HG03097 (cell line): ENCODE measurements around the gene BATF.

Source experiments
- ATAC-seq: cut with Tn5 transposase; IDR thresholded peaks from one replicate; pipeline ENCODE4 v1.9.1; 2021; ENCODE audit not compliant: unreplicated experiment, low FRiP score

BATF gene

GRCh38 chr14:75499084-75499875, 23.0 kb upstream of the BATF start:
- ATAC-seq: no peak

GRCh38 chr14:75501080-75501479, 21.2 kb upstream of the BATF start:
- ATAC-seq: no peak

- ATAC-seq: no peak
These were observed 17.9 kb upstream of the BATF start for GRCh38 chr14:75504411-75504810.

- no peak for ATAC-seq
These were observed 15.3 kb upstream of the BATF start for GRCh38 chr14:75506930-75507329.

GRCh38 chr14:75510547-75510946, 11.7 kb upstream of the BATF start:
- ATAC-seq: no peak

- ATAC-seq: no peak
These were observed 11.1 kb upstream of the BATF start for GRCh38 chr14:75511201-75511600.

GRCh38 chr14:75513911-75514672, 8.2 kb upstream of the BATF start:
- peak; percentile 20 for ATAC-seq

- ATAC-seq: peak; percentile 55
These were observed 7.3 kb upstream of the BATF start for GRCh38 chr14:75514673-75515628.

- ATAC-seq: peak; percentile 34
These were observed 6.7 kb upstream of the BATF start for GRCh38 chr14:75515629-75515996.

GRCh38 chr14:75518625-75519024, 3.6 kb upstream of the BATF start:
- no peak for ATAC-seq

GRCh38 chr14:75519394-75519793, 2.9 kb upstream of the BATF start:
- no peak for ATAC-seq

GRCh38 chr14:75519826-75520728, 2.2 kb upstream of the BATF start:
- no peak for ATAC-seq

GRCh38 chr14:75520852-75521251, 1.4 kb upstream of the BATF start:
- ATAC-seq: no peak

GRCh38 chr14:75521415-75522199, 662 bp upstream of the BATF start:
- ATAC-seq: no peak

- ATAC-seq: no peak
These were observed 682 bp downstream of the BATF start for GRCh38 chr14:75522983-75523318.

- ATAC-seq: no peak
These were observed 1.5 kb downstream of the BATF start for GRCh38 chr14:75523771-75524171.

- no peak for ATAC-seq
These were observed 3.7 kb downstream of the BATF start for GRCh38 chr14:75525969-75526368.

- ATAC-seq: no peak
These were observed 5.3 kb downstream of the BATF start for GRCh38 chr14:75527449-75528163.

- no peak for ATAC-seq
These were observed 9.0 kb downstream of the BATF start for GRCh38 chr14:75531256-75531655.
